Measurements from ENCODE around the gene TRAF2. TPM values are rescaled to one million over a fixed set of nuclear protein-coding genes. Genes with fewer than 3 reads are reported as not detected.

The TRAF2 gene
- total RNA-seq, 1 experiment from 2014 or later, result 18.5 TPM

DNA sequence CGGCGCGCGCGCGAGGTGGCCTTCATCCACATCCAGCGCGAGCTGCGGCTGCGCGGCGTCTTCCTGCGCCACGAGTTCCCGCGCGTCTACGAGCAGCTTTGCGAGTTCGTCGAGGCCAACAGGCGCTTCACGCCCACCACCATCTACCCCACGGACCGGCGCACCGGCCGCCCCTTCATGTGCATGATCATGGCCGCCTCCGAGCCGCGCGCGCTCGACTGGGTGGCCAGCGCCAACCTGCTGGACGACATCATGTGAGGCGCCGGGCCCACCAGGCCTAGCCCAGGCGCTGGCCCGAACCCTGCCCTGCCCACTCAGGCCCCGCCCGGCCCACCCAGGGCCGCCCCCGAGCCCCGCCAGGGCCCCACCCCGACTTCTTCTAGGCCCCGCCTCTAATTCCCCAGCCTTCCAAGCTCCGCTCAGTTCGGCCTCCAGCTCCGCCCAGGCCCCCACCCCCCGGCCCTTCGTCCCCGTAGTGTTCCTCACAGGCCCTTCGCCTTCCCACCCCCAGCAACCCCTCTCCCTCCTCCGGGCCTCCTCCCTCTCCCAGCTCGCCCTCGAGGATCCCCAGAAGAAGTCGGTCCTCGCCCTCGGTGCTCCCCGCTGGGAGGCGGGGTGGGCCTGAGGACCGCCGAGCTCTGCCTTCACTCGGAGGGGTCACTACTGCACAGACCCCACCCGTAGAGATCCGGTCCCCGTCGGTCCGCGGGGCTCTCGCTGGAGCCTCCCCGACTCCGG, 39.1 kb upstream of the TRAF2 start:
- no peak for DNase-seq (ENCODE audit: low read depth)

DNA sequence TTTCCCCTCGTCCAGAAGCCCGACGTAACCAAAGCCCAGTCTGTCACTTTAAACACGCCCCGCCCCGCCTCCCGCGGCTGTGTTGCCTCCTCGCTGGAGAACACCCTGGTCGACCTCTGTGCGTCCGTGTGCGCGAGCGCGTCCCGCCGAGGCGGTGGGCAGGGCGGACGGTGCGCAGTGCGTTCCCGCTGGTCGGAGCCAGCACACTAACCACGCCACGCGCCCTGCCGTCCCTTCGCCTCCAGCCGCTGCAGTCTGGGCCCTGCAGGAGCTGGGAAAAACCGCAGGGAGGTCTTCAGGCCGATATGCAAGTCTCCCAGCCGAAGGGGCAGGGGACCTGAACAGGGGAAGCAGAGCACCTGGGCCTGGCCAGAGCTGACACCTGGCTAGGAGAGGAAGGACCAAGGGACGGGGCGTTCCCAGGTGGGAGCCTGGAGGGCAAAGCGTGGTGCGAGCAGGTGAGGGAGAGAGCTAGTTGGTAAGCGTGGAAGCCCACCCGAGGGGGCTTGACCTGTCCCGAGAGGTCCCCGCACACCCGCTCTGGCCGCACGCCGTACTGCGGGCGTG, 38.4 kb upstream of the TRAF2 start:
- DNase-seq (ENCODE audit: low read depth), result peak; percentile 65

DNA sequence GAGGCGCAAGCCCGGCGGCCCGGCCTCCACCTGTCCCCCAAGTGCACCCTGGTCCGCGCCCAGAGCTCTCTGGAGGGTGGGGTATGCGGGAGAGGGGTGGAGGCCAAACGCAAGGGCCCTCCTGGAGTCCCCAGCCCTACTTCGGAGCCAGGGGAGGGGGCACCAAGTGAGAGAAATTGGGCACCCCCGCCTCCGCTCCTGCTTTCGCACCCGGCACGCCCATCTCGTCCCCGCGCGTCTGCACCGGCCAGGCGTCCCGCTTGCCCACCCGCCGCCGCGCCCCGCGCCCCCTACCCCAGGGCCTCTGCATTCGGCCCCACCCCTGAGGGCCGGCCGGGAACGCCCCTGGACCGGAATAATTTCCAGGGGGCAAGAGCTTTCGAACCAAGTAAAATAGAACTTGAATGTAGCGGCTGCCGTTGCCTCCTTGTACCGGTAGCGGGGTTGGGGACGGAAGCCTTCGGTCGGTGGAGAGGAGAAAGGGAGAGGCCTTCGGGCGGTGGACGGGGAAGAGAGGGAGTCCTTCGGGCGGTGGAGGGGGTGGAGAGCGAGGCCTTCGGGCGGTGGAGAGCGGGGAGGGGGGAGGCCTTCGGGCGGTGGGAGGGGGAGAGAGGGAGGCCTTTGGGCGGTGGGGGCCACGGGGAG, 37.8 kb upstream of the TRAF2 start:
- DNase-seq (ENCODE audit: low read depth), result no peak

- DNase-seq (ENCODE audit: low read depth), result peak; percentile 98
Measured at GRCh38 chr9:136849038-136849959, 37.0 kb upstream of the TRAF2 start, which contains the start of gene PHPT1. PHPT1 (plus strand) TSS chr9:136849409; CDS start chr9:136849431, 22 bp downstream.

- DNase-seq (ENCODE audit: low read depth), result no peak
Measured at GRCh38 chr9:136849960-136850865, 36.1 kb upstream of the TRAF2 start.

DNA sequence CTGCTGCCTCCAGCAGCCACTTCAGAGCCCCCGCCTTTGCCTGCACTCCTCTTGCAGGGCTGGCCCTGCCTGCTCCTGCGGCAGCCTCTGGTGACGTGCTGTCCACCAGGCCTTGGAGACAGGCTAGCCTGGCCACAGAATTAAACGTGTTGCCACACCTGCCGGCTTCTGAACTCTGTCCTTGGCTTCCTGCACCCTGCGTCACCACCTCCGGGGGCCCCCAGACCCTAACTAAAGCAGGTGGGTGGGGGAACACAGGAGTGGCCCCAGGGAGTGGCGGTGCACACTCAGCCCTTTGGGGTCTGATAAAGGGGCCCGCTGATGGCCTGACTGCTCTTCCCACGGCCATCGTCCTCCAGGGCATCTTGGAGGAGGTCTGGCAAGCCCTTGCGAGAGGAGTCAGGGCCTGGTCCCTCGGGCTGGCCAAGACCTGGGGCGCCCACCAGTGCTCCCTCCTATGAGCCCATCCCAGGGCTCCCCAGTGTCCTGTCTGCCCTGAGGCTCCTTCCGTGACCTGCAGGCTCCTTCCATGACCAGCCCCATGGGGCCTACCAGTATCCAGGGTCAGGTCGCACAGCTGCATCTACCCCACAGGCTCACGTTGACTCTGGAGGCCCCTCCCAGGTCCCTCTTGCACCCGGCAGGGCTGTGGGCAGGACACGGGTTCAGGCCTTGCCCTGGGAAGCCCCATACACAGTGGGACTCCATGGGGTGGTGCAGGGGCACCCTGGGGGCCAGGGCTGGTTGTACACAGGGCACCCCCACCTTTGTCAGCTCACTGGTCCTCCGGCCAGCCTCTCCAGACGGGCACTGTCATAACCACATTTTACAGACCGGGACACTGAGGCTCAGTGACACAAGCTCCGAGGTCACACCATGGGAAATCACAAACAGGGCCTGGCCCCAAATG, 35.2 kb upstream of the TRAF2 start:
- DNase-seq (ENCODE audit: low read depth), result no peak

DNA sequence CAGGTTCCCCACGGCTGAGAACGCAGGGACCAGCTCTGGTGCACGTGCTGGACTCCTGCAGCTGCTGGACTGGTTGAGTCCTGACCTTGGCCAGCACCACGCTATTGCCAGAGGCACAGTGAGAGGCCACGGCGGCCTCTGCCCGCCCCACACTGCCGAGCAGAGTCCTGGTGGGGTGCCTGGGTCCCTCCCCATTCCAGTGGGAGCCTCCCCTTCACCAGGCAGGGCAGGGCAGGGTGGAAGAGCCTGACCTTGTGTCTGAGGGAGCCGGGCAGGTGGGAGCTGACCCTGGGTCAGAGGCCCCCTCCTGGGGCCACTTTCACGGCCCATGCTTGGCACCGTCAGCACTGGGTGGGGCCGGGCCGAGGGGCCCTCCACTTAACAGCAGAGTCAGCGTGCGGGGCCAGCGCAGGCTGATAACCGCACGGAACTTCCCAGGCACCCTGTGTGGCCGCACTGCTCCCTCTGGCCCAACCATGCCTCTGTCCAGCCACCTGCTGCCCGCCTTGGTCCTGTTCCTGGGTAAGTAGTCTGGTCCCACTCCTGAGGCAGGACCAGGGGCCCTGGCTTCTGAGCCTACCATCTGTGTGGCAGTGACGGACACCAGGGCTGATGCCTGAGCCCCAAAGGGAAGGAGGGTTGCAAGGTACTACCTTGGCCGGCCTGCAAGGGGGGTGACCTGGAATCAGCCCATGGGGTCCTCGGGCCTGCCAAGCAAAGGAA, 34.2 kb upstream of the TRAF2 start, which contains the start of gene MAMDC4:
Gene MAMDC4 (plus strand): TSS at position 406 of the 723 bp plus-strand sequence. CDS start 71 bp downstream, at position 477.
- no peak for DNase-seq (ENCODE audit: low read depth)

GRCh38 chr9:136852664-136853595, 33.4 kb upstream of the TRAF2 start:
- no peak for DNase-seq (ENCODE audit: low read depth)

- no peak for DNase-seq (ENCODE audit: low read depth)
Measured at GRCh38 chr9:136853596-136854112, 32.7 kb upstream of the TRAF2 start.

GRCh38 chr9:136854113-136854841, 32.0 kb upstream of the TRAF2 start:
- DNase-seq (ENCODE audit: low read depth), result no peak

- no peak for DNase-seq (ENCODE audit: low read depth)
Measured at GRCh38 chr9:136854842-136855460, 31.4 kb upstream of the TRAF2 start.

- no peak for DNase-seq (ENCODE audit: low read depth)
Measured at GRCh38 chr9:136855461-136856078, 30.7 kb upstream of the TRAF2 start.

DNA sequence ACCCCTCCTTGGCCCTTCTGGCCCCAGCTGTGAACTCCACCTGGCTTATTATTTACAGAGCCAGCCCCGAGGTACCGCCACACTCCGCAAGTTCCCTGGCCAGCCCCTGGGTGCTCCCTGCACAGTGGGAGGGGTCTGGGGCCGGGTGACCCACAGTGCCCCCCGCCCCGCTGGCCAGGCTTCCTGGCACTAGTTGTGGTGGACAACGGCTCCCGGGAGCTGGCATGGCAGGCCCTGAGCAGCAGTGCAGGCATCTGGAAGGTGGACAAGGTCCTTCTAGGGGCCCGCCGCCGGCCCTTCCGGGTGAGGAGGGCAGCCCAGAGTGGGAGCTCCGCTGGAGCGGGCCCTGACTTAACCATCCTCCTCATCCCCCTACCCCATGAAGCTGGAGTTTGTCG, 30.2 kb upstream of the TRAF2 start:
- no peak for DNase-seq (ENCODE audit: low read depth)

- no peak for DNase-seq (ENCODE audit: low read depth)
Measured at GRCh38 chr9:136856541-136857141, 29.7 kb upstream of the TRAF2 start.

DNA sequence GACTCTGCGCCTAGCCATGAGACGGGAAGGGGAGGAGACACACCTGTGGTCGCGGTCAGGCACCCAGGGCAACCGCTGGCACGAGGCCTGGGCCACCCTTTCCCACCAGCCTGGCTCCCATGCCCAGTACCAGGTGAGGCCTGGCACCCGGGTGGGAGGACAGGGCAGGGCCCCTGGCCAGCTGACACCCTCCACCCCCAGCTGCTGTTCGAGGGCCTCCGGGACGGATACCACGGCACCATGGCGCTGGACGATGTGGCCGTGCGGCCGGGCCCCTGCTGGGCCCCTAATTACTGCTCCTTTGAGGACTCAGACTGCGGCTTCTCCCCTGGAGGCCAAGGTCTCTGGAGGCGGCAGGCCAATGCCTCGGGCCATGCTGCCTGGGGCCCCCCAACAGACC, 29.1 kb upstream of the TRAF2 start:
- DNase-seq (ENCODE audit: low read depth), result no peak
